MM.1S (cell line): ENCODE data around the gene GRIA3.

Experiments used
- DNase-seq: peaks from one replicate; pipeline ENCODE4 v3.0.0-alpha.2; 2015
- H2AFZ ChIP-seq: fragments of 300-600 bp; sonication (generic); 2 replicates; pipeline ENCODE4 v1.6.0; 2016; ENCODE audit warnings: antibody characterized with exemption, low read length
- H3F3A ChIP-seq: fragments of 300-600 bp; sonication (generic); 2 replicates; pipeline ENCODE4 v1.6.1; 2016; ENCODE audit warnings: mild to moderate bottlenecking, antibody characterized with exemption, low read length, moderate library complexity, mixed read lengths; ENCODE audit not compliant: insufficient read depth
- H3K27ac ChIP-seq: fragments of 300-600 bp; sonication (generic); 2 replicates; pipeline ENCODE4 v1.5.1; 2016; ENCODE audit warnings: mild to moderate bottlenecking, low read length
- H3K27me3 ChIP-seq: fragments of 300-600 bp; sonication (generic); replicated peaks from 2 replicates; pipeline ENCODE4 v1.6.0; 2016; ENCODE audit warnings: low read length; ENCODE audit not compliant: insufficient read depth
- H3K36me3 ChIP-seq: fragments of 300-600 bp; sonication (generic); replicated peaks from 2 replicates; pipeline ENCODE4 v1.6.1; 2016; ENCODE audit warnings: mild to moderate bottlenecking, low read length, mixed read lengths; ENCODE audit not compliant: insufficient read depth
- H3K4me1 ChIP-seq: fragments of 300-600 bp; sonication (generic); 2 replicates; pipeline ENCODE4 v1.6.1; 2016; ENCODE audit warnings: low read length, mixed read lengths
- H3K4me2 ChIP-seq: fragments of 300-600 bp; sonication (generic); 2 replicates; pipeline ENCODE4 v1.6.0; 2016; ENCODE audit warnings: low read depth, low read length
- H3K4me3 ChIP-seq: fragments of 300-600 bp; sonication (generic); 2 replicates; pipeline ENCODE4 v1.5.1; 2016; ENCODE audit warnings: low read length, mixed read lengths
- H3K79me2 ChIP-seq: fragments of 300-600 bp; sonication (generic); 2 replicates; pipeline ENCODE4 v1.6.1; 2016; ENCODE audit warnings: mixed run types, low read length, mixed read lengths
- H3K9ac ChIP-seq: fragments of 300-600 bp; sonication (generic); 2 replicates; pipeline ENCODE4 v1.6.1; 2016; ENCODE audit warnings: low read length, mixed read lengths
- H3K9me2 ChIP-seq: fragments of 300-600 bp; sonication (generic); replicated peaks from 2 replicates; pipeline ENCODE4 v1.6.1; 2016; ENCODE audit warnings: mild to moderate bottlenecking, low read length, mixed read lengths; ENCODE audit not compliant: insufficient read depth
- H3K9me3 ChIP-seq: fragments of 300-600 bp; sonication (generic); replicated peaks from 2 replicates; pipeline ENCODE4 v1.6.1; 2016; ENCODE audit warnings: mild to moderate bottlenecking, low read length, mixed read lengths; ENCODE audit not compliant: insufficient read depth
- H4K20me1 ChIP-seq: fragments of 300-600 bp; sonication (generic); 2 replicates; pipeline ENCODE4 v1.6.1; 2016; ENCODE audit warnings: mild to moderate bottlenecking, low read length, moderate library complexity, mixed read lengths; ENCODE audit not compliant: insufficient read depth
- CTCF ChIP-seq: fragments of 300-600 bp; sonication (generic); IDR thresholded peaks from 2 replicates; pipeline ENCODE4 v1.5.1; 2016; ENCODE audit warnings: antibody characterized with exemption, low read length, mixed read lengths
- EZH2 ChIP-seq: fragments of 300-600 bp; sonication (generic); optimal IDR thresholded peaks from 2 replicates; pipeline ENCODE3; 2017; ENCODE audit warnings: low read depth, mild to moderate bottlenecking, antibody characterized with exemption, low read length, mixed read lengths
- EZH2phosphoT487 ChIP-seq: fragments of 300-600 bp; sonication (generic); IDR thresholded peaks from 2 replicates; pipeline ENCODE4 v1.6.1; 2018; ENCODE audit warnings: antibody characterized with exemption, low read length

The GRIA3 gene

GRCh38 chrX:123184219-123184865 is at the start of gene GRIA3:
TSS of gene GRIA3 (plus strand) at chrX:123184278. CDS start at chrX:123184536, 258 bp downstream.
- H3K27me3 ChIP-seq: no peaks in the 10 kb centered on the region
- no peaks in the 10 kb centered on the region for H4K20me1 ChIP-seq
- no peak within 1 kb of the TSS for H2AFZ ChIP-seq
- H3K9ac ChIP-seq: no peak within 1 kb of the TSS
- H3K27ac ChIP-seq: no peak within 1 kb of the TSS
- no peak for TF ChIP-seq CTCF
- no peak for TF ChIP-seq EZH2phosphoT487
- TF ChIP-seq EZH2: no peak
- no peak within 1 kb of the TSS for H3K4me3 ChIP-seq
- H3K9me2 ChIP-seq: no peaks in the 10 kb centered on the region
- no peaks in the 10 kb centered on the region for H3F3A ChIP-seq
- no peak for DNase-seq
- H3K9me3 ChIP-seq: no peaks in the 10 kb centered on the region
- H3K36me3 ChIP-seq: no peaks in the 10 kb centered on the region
- no peaks in the 10 kb centered on the region for H3K79me2 ChIP-seq
- H3K4me1 ChIP-seq: no peaks in the 10 kb centered on the region
- no peak within 1 kb of the TSS for H3K4me2 ChIP-seq

GRCh38 chrX:123138473-123138872 is 45.6 kb upstream of the GRIA3 start:
- H3F3A ChIP-seq: no peaks in the 10 kb centered on the region
- H3K27me3 ChIP-seq: no peaks in the 10 kb centered on the region
- H3K36me3 ChIP-seq: no peaks in the 10 kb centered on the region
- H3K9me2 ChIP-seq: no peaks in the 10 kb centered on the region
- H2AFZ ChIP-seq: no peak overlapping the region
- no peak overlapping the region for H3K4me3 ChIP-seq
- no peaks in the 10 kb centered on the region for H3K79me2 ChIP-seq
- H3K4me2 ChIP-seq: no peak overlapping the region
- no peak overlapping the region for H3K27ac ChIP-seq
- no peaks in the 10 kb centered on the region for H3K4me1 ChIP-seq
- no peaks in the 10 kb centered on the region for H3K9me3 ChIP-seq
- TF ChIP-seq EZH2 (no peak), CTCF (no peak), EZH2phosphoT487 (no peak)
- DNase-seq: no peak
- no peak overlapping the region for H3K9ac ChIP-seq
- H4K20me1 ChIP-seq: no peaks in the 10 kb centered on the region

- Histone ChIP-seq H3K27me3 (no peaks in the 10 kb centered on the region), H3K4me3 (no peak overlapping the region), H3K9me3 (no peaks in the 10 kb centered on the region), H4K20me1 (no peaks in the 10 kb centered on the region), H3K36me3 (no peaks in the 10 kb centered on the region), H3F3A (no peaks in the 10 kb centered on the region), H3K27ac (no peak overlapping the region), H3K9ac (no peak overlapping the region), H2AFZ (no peak overlapping the region), H3K9me2 (no peaks in the 10 kb centered on the region), H3K79me2 (no peaks in the 10 kb centered on the region), H3K4me1 (no peaks in the 10 kb centered on the region), H3K4me2 (no peak overlapping the region)
- TF ChIP-seq EZH2phosphoT487 (no peak), CTCF (no peak), EZH2 (no peak)
- DNase-seq: no peak
Measured at GRCh38 chrX:123140454-123140853, 43.6 kb upstream of the GRIA3 start.
